IMR-90 (cell line): Measurements from ENCODE around the gene ZNF665. TPM values are rescaled to one million over a fixed set of nuclear protein-coding genes. Genes with fewer than 3 reads are reported as not detected.

Experiments used
- ATAC-seq: fragments of 200-7000 bp; cut with Tn5 transposase; 2 replicates; pipeline ENCODE4 v1.9.1; 2020; ENCODE audit warnings: low read depth, mild to moderate bottlenecking, moderate library complexity
- BruUV-seq: library from RNA; stranded (reverse); fragments of 400-500 nt; replicated peaks from 2 replicates; lab custom pipeline; 2021; lab: Mats Ljungman, UMichigan
- CTCF ChIA-PET: fragments of 300-600 bp; formaldehyde crosslinking; extraction: SDS; loops from one replicate; lab custom pipeline; 2021; ENCODE audit warnings: antibody characterized with exemption; lab: Yijun Ruan, JAX
- POLR2A ChIA-PET: fragments of 300-600 bp; sonication (Branson Sonifier 250); formaldehyde crosslinking; loops from one replicate; lab custom pipeline; 2022; ENCODE audit warnings: antibody characterized with exemption; ENCODE audit not compliant: unreplicated experiment; lab: Charles Lee
- DNase-seq: peaks from one replicate; pipeline ENCODE4 v3.0.0; 2013
- H2AFZ ChIP-seq: replicated peaks from 2 replicates; pipeline ENCODE3; 2013; ENCODE audit warnings: low read length, mild to moderate bottlenecking; ENCODE audit not compliant: poor library complexity
- H2AK5ac ChIP-seq: 2 replicates; pipeline ENCODE4 v1.6.1; 2013; ENCODE audit warnings: low read depth, low read length, inconsistent platforms
- H2AK9ac ChIP-seq: replicated peaks from 2 replicates; pipeline ENCODE3; 2013; ENCODE audit warnings: mild to moderate bottlenecking, low read depth, low read length, moderate library complexity; ENCODE audit not compliant: poor library complexity
- H2BK120ac ChIP-seq: 2 replicates; pipeline ENCODE4 v1.6.1; 2013; ENCODE audit warnings: low read depth, low read length, inconsistent platforms
- H2BK15ac ChIP-seq: 3 replicates; pipeline ENCODE4 v1.6.1; 2013; ENCODE audit warnings: low read depth, low read length, inconsistent platforms
- H2BK20ac ChIP-seq: 2 replicates; pipeline ENCODE4 v1.6.1; 2013; ENCODE audit warnings: low read depth, mild to moderate bottlenecking, inconsistent platforms, low read length, moderate library complexity
- H2BK5ac ChIP-seq: 2 replicates; pipeline ENCODE4 v1.6.1; 2013; ENCODE audit warnings: mild to moderate bottlenecking, low read depth, low read length, inconsistent platforms; ENCODE audit not compliant: poor library complexity, severe bottlenecking
- H3K14ac ChIP-seq: replicated peaks from 2 replicates; pipeline ENCODE4 v1.6.1; 2013; ENCODE audit warnings: low read depth, low read length, inconsistent platforms
- H3K18ac ChIP-seq: 2 replicates; pipeline ENCODE4 v1.6.1; 2013; ENCODE audit warnings: low read depth, low read length, control low read depth
- H3K23ac ChIP-seq: 2 replicates; pipeline ENCODE4 v1.6.1; 2013; ENCODE audit warnings: low read depth, low read length, inconsistent platforms
- H3K27ac ChIP-seq: 2 replicates; pipeline ENCODE4 v1.5.1; 2013; ENCODE audit warnings: mild to moderate bottlenecking, control low read depth, low read length; ENCODE audit not compliant: insufficient read depth
- H3K27me3 ChIP-seq: 2 replicates; pipeline ENCODE4 v1.6.1; 2013; ENCODE audit warnings: low read length; ENCODE audit not compliant: control insufficient read depth, insufficient read depth
- H3K36me3 ChIP-seq: 2 replicates; pipeline ENCODE4 v1.6.1; 2013; ENCODE audit warnings: low read length, mixed read lengths; ENCODE audit not compliant: control insufficient read depth, insufficient read depth
- H3K4ac ChIP-seq: 2 replicates; pipeline ENCODE4 v1.6.1; 2013; ENCODE audit warnings: low read depth, low read length, inconsistent platforms
- H3K4me1 ChIP-seq: 2 replicates; pipeline ENCODE4 v1.6.1; 2013; ENCODE audit warnings: low read length, mixed read lengths; ENCODE audit not compliant: control insufficient read depth, insufficient read depth
- H3K4me2 ChIP-seq: 2 replicates; pipeline ENCODE4 v1.6.1; 2013; ENCODE audit warnings: low read depth, mild to moderate bottlenecking, control low read depth, low read length, moderate library complexity
- H3K4me3 ChIP-seq: 2 replicates; pipeline ENCODE4 v1.5.1; 2013; ENCODE audit warnings: low read depth, mild to moderate bottlenecking, control low read depth, low read length, moderate library complexity; ENCODE audit not compliant: insufficient read depth
- H3K56ac ChIP-seq: 2 replicates; pipeline ENCODE4 v1.6.1; 2013; ENCODE audit warnings: low read length, inconsistent platforms; ENCODE audit not compliant: insufficient read depth; ENCODE audit errors: extremely low read depth
- H3K79me1 ChIP-seq, 2 experiments: 2 replicates each; pipeline ENCODE4 v1.6.1; 2013; ENCODE audit warnings: low read length in 2 of 2, inconsistent platforms in 1 of 2, low read depth in 1 of 2
- H3K9ac ChIP-seq: 2 replicates; pipeline ENCODE4 v1.6.1; 2013; ENCODE audit warnings: low read depth, low read length, control low read depth
- H3K9me1 ChIP-seq: 2 replicates; pipeline ENCODE4 v1.6.1; 2013; ENCODE audit warnings: low read length, inconsistent platforms; ENCODE audit not compliant: insufficient read depth
- H3K9me3 ChIP-seq: 2 replicates; pipeline ENCODE4 v1.6.1; 2013; ENCODE audit warnings: low read length; ENCODE audit not compliant: control insufficient read depth, insufficient read depth
- H4K20me1 ChIP-seq: 2 replicates; pipeline ENCODE4 v1.6.1; 2013; ENCODE audit warnings: low read length, inconsistent platforms; ENCODE audit not compliant: insufficient read depth
- H4K5ac ChIP-seq: 2 replicates; pipeline ENCODE4 v1.6.1; 2013; ENCODE audit warnings: mild to moderate bottlenecking, low read depth, low read length, control low read depth
- H4K8ac ChIP-seq, 2 experiments: 2 replicates each; pipeline ENCODE4 v1.6.1; 2013; ENCODE audit warnings: low read depth in 2 of 2, low read length in 2 of 2, control low read depth in 1 of 2, inconsistent platforms in 1 of 2
- H4K91ac ChIP-seq: 2 replicates; pipeline ENCODE4 v1.6.1; 2013; ENCODE audit warnings: low read depth, low read length, inconsistent platforms; ENCODE audit not compliant: insufficient read depth
- CEBPB ChIP-seq: IDR thresholded peaks from 2 replicates; pipeline ENCODE4 v1.6.1; 2012; ENCODE audit warnings: low read depth, low read length, improper control_type of control experiment
- CHD1 ChIP-seq: IDR thresholded peaks from 2 replicates; pipeline ENCODE4 v1.6.1; 2012; ENCODE audit warnings: low read depth, low read length, improper control_type of control experiment
- CTCF ChIP-seq: conservative IDR thresholded peaks from 2 replicates; pipeline ENCODE4 v1.5.1; 2012; ENCODE audit warnings: mild to moderate bottlenecking, low read depth, low read length, improper control_type of control experiment
- FOS ChIP-seq: fragments of 150-350 bp; IDR thresholded peaks from 2 replicates; pipeline ENCODE4 v1.6.1; 2016; ENCODE audit warnings: low read depth, low read length
- MAFK ChIP-seq: IDR thresholded peaks from 2 replicates; pipeline ENCODE4 v1.6.1; 2012; ENCODE audit warnings: low read depth, low read length, improper control_type of control experiment
- MAZ ChIP-seq: IDR thresholded peaks from 2 replicates; pipeline ENCODE4 v1.6.1; 2012; ENCODE audit warnings: low read depth, mild to moderate bottlenecking, low read length, improper control_type of control experiment, moderate library complexity, borderline replicate concordance
- NFE2L2 ChIP-seq: fragments of 150-350 bp; IDR thresholded peaks from 2 replicates; pipeline ENCODE4 v1.6.1; 2016; ENCODE audit warnings: low read depth, mild to moderate bottlenecking, low read length
- POLR2A ChIP-seq: IDR thresholded peaks from 2 replicates; pipeline ENCODE4 v1.6.1; 2012; ENCODE audit warnings: mild to moderate bottlenecking, low read depth, low read length
- RAD21 ChIP-seq: IDR thresholded peaks from 2 replicates; pipeline ENCODE4 v1.6.1; 2012; ENCODE audit warnings: low read length, improper control_type of control experiment
- RFX5 ChIP-seq: IDR thresholded peaks from 2 replicates; pipeline ENCODE4 v1.8.0; 2012; ENCODE audit warnings: low read depth, mild to moderate bottlenecking, low read length, moderate library complexity
- dilution Hi-C: fragments of 300-500 bp; cut with HindIII; formaldehyde crosslinking; loops from one replicate; pipeline ENCODE4 v1.14.3; 2018; ENCODE audit warnings: low sequenced_read_pairs; ENCODE audit not compliant: unreplicated experiment
- in situ Hi-C: fragments of 300-500 bp; cut with MboI; formaldehyde crosslinking; loops from 3 replicates; pipeline ENCODE4 v1.14.3; 2019; ENCODE audit warnings: low sequenced_read_pairs, inconsistent platforms, mixed read lengths
- intact Hi-C: fragments of 100-400 bp; cut with micrococcal nuclease; formaldehyde crosslinking; loops from 2 replicates; pipeline ENCODE4 v1.10.0; 2022
- polyA plus RNA-seq, 3 experiments: library from polyadenylated mRNA; depleted of rRNA; stranded (reverse); fragments of >200 nt; gene quantifications; 2 replicates each; pipeline ENCODE4 v1.2.3, GENCODE V29; 2012; ENCODE audit warnings: low replicate concordance in 1 of 3
- total RNA-seq: library from RNA; depleted of rRNA; stranded (reverse); fragments of >200 nt; gene quantifications from 2 replicates; pipeline ENCODE4 v1.2.3, GENCODE V29; 2012
- TF ChIP-seq, protein P1 (sequence below): fragments of 150-350 bp; IDR thresholded peaks from 2 replicates; pipeline ENCODE4 v1.6.1; 2017; ENCODE audit warnings: mild to moderate bottlenecking, antibody characterized with exemption, low read length, low read depth
- TF ChIP-seq, protein P2 (sequence below): fragments of 150-350 bp; IDR thresholded peaks from 2 replicates; pipeline ENCODE4 v1.6.1; 2016; ENCODE audit warnings: low read depth, mild to moderate bottlenecking, low read length, moderate library complexity, borderline replicate concordance

The ZNF665 gene
- total and polyA plus RNA-seq, 2 of the 4 experiments (the other 2 are of a cell fraction): 2.0 to 3.0 TPM

DNA sequence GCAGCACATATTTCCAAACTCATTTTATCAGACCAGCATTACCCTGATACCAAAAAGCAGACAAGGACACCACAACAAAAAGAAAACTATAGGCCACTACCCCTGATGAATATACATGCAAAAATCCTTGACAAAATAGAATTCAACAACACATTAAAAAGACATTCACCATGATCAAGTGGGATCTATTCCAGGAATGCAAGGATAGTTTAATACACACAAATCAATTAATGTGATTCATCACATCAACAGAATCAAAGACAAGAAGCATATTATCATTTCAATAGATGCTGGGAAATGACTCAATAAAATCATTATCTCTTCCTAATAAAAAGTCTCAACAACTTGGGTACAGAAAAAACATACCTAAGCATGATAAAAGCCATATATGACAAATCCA lies 45.5 kb downstream of the ZNF665 start:
- Histone ChIP-seq H3K14ac (no peak overlapping the region), H3K23ac (no peak overlapping the region), H2AFZ (no peak overlapping the region), H3K36me3 (peaks cover 39% of the 10 kb centered on the region), H2AK9ac (no peak overlapping the region), H3K4me3 (no peak overlapping the region), H3K9ac (no peak overlapping the region), H3K4me1 (no peaks in the 10 kb centered on the region), H3K18ac (no peak overlapping the region), H2BK20ac (no peak overlapping the region), H4K91ac (no peak overlapping the region), H3K56ac (no peak overlapping the region), H2BK5ac (no peak overlapping the region), H4K20me1 (no peaks in the 10 kb centered on the region), H3K9me1 (no peaks in the 10 kb centered on the region), H3K4ac (no peak overlapping the region), H3K4me2 (no peak overlapping the region), H2BK15ac (no peak overlapping the region), H3K9me3 (peaks cover 39% of the 10 kb centered on the region), H2BK120ac (no peak overlapping the region), H3K27me3 (no peaks in the 10 kb centered on the region), H3K27ac (no peak overlapping the region), H4K5ac (no peak overlapping the region), H4K8ac (no peak overlapping the region), H3K79me1 (peaks cover 0 to 5% of the 10 kb centered on the region in 2 experiments; a peak in 1 of 4 replicates), H2AK5ac (no peak overlapping the region)
- DNase-seq (no peak), ATAC-seq (no peak)
- ChIA-PET CTCF (no interaction called here), POLR2A (no interaction called here)
- in situ Hi-C loops: no loop called here
- TF ChIP-seq CHD1 (no peak), FOS (no peak), MAZ (no peak), NFE2L2 (no peak), RAD21 (no peak), CTCF (no peak), CEBPB (no peak), RFX5 (no peak), MAFK (no peak), POLR2A (no peak)
- TF ChIP-seq, protein P1, sequence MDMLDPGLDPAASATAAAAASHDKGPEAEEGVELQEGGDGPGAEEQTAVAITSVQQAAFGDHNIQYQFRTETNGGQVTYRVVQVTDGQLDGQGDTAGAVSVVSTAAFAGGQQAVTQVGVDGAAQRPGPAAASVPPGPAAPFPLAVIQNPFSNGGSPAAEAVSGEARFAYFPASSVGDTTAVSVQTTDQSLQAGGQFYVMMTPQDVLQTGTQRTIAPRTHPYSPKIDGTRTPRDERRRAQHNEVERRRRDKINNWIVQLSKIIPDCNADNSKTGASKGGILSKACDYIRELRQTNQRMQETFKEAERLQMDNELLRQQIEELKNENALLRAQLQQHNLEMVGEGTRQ: no peak
- TF ChIP-seq, protein P2, sequence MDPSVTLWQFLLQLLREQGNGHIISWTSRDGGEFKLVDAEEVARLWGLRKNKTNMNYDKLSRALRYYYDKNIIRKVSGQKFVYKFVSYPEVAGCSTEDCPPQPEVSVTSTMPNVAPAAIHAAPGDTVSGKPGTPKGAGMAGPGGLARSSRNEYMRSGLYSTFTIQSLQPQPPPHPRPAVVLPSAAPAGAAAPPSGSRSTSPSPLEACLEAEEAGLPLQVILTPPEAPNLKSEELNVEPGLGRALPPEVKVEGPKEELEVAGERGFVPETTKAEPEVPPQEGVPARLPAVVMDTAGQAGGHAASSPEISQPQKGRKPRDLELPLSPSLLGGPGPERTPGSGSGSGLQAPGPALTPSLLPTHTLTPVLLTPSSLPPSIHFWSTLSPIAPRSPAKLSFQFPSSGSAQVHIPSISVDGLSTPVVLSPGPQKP: no peak
- intact Hi-C loops: no loop called here
- dilution Hi-C loops: no loop called here
- no TSS peak for BruUV-seq
